Neuronal stem cell (in vitro differentiated cells): Measurements from ENCODE around the gene FOXI1.

Experiments used
- DNase-seq: peaks from one replicate; pipeline ENCODE4 v3.0.0-alpha.2; 2013; ENCODE audit warnings: low spot score
- H2AFZ ChIP-seq: one replicate; pipeline ENCODE4 v1.6.1; 2013; ENCODE audit warnings: mild to moderate bottlenecking, low read length, inconsistent platforms
- H2AK5ac ChIP-seq: 2 replicates; pipeline ENCODE4 v1.6.1; 2013; ENCODE audit warnings: low read depth, mild to moderate bottlenecking, inconsistent platforms, low read length, moderate library complexity, mixed read lengths
- H2BK120ac ChIP-seq: 2 replicates; pipeline ENCODE4 v1.6.1; 2013; ENCODE audit warnings: low read depth, mild to moderate bottlenecking, inconsistent platforms, low read length, moderate library complexity, mixed read lengths
- H2BK12ac ChIP-seq: one replicate; pipeline ENCODE4 v1.6.1; 2013; ENCODE audit warnings: low read length, inconsistent platforms
- H2BK15ac ChIP-seq: 2 replicates; pipeline ENCODE4 v1.6.1; 2013; ENCODE audit warnings: mild to moderate bottlenecking, low read length, inconsistent platforms, mixed read lengths
- H2BK5ac ChIP-seq: one replicate; pipeline ENCODE4 v1.6.1; 2013; ENCODE audit warnings: inconsistent platforms, mild to moderate bottlenecking, low read length, moderate library complexity
- H3K14ac ChIP-seq: one replicate; pipeline ENCODE4 v1.6.1; 2013; ENCODE audit warnings: low read length, inconsistent platforms
- H3K18ac ChIP-seq: 2 replicates; pipeline ENCODE4 v1.6.1; 2013; ENCODE audit warnings: low read length, inconsistent platforms
- H3K23ac ChIP-seq: 2 replicates; pipeline ENCODE4 v1.6.1; 2013; ENCODE audit warnings: low read depth, mild to moderate bottlenecking, mixed read lengths, low read length, inconsistent platforms; ENCODE audit not compliant: poor library complexity
- H3K27ac ChIP-seq: replicated peaks from 3 replicates; pipeline ENCODE4 v1.5.1; 2013; ENCODE audit warnings: low read length, inconsistent platforms
- H3K27me3 ChIP-seq, 3 experiments: 2 replicates each; pipeline ENCODE4 v1.6.1; 2013; ENCODE audit warnings: low read length in 3 of 3, mild to moderate bottlenecking in 2 of 3, inconsistent platforms in 1 of 3, low read depth in 1 of 3, mixed read lengths in 1 of 3, moderate library complexity in 1 of 3; ENCODE audit not compliant: control insufficient read depth in 3 of 3, insufficient read depth in 3 of 3
- H3K36me3 ChIP-seq, 2 donors: replicated peaks in 1 of 2; 2 replicates each; pipeline ENCODE4 v1.6.1; 2013; ENCODE audit warnings: low read length in 2 of 2; ENCODE audit not compliant: control insufficient read depth in 2 of 2, insufficient read depth in 2 of 2
- H3K4ac ChIP-seq: 2 replicates; pipeline ENCODE4 v1.6.1; 2013; ENCODE audit warnings: inconsistent platforms, mild to moderate bottlenecking, low read length, moderate library complexity
- H3K4me1 ChIP-seq, 2 donors: 1 replicate in 1 of 2; 2 replicates in 1 of 2; pipeline ENCODE4 v1.6.1; 2013; ENCODE audit warnings: low read length in 2 of 2, low read depth in 1 of 2; ENCODE audit not compliant: control insufficient read depth in 2 of 2, insufficient read depth in 1 of 2
- H3K4me2 ChIP-seq: one replicate; pipeline ENCODE4 v1.6.1; 2013; ENCODE audit warnings: mild to moderate bottlenecking, low read length, inconsistent platforms; ENCODE audit not compliant: insufficient read depth, poor library complexity, severe bottlenecking
- H3K4me3 ChIP-seq, 2 donors: 2 replicates each; pipeline ENCODE4 v1.5.1; 2013; ENCODE audit warnings: low read length in 2 of 2, mild to moderate bottlenecking in 2 of 2, inconsistent platforms in 1 of 2, moderate library complexity in 1 of 2
- H3K79me1 ChIP-seq: one replicate; pipeline ENCODE4 v1.6.1; 2013; ENCODE audit warnings: low read depth, mild to moderate bottlenecking, inconsistent platforms, low read length, moderate library complexity
- H3K9ac ChIP-seq: one replicate; pipeline ENCODE4 v1.6.1; 2013; ENCODE audit warnings: mild to moderate bottlenecking, low read depth, low read length, inconsistent platforms; ENCODE audit not compliant: poor library complexity
- H3K9me3 ChIP-seq, 2 donors: replicated peaks in 1 of 2; 2 replicates each; pipeline versions ENCODE3 to v1.6.1; 2013; ENCODE audit warnings: low read length in 2 of 2, mild to moderate bottlenecking in 2 of 2, inconsistent platforms in 1 of 2, low read depth in 1 of 2, mixed read lengths in 1 of 2, moderate library complexity in 1 of 2; ENCODE audit not compliant: control insufficient read depth in 2 of 2, insufficient read depth in 1 of 2
- H4K8ac ChIP-seq: one replicate; pipeline ENCODE4 v1.6.1; 2013; ENCODE audit warnings: low read depth, mild to moderate bottlenecking, inconsistent platforms, low read length, moderate library complexity
- H4K91ac ChIP-seq: one replicate; pipeline ENCODE4 v1.6.1; 2013; ENCODE audit warnings: low read length, low read depth, mild to moderate bottlenecking, inconsistent platforms; ENCODE audit not compliant: poor library complexity
- WGBS, 2 donors: extraction: QIAGEN DNeasy Blood & Tissue Kit; methylation state at CpG; one replicate each; pipeline ENCODE4 v1.1.7; 2013; ENCODE audit warnings: missing lambda C conversion rate in 2 of 2, mixed read lengths in 1 of 2; ENCODE audit not compliant: insufficient read length in 2 of 2, insufficient replicate concordance in 1 of 2; ENCODE audit errors: extremely low coverage in 2 of 2; 5-methylcytosine and 5-hydroxymethylcytosine counted together

FOXI1 gene

GRCh38 chr5:170132976-170133448 lies 27.3 kb downstream of the FOXI1 start:
- no peaks in the 10 kb centered on the region for H3K27me3 ChIP-seq
- no peak overlapping the region for H2BK15ac ChIP-seq
- no peak overlapping the region for H2BK12ac ChIP-seq
- peaks cover 0 to 7% of the 10 kb centered on the region in 2 donors for H3K4me1 ChIP-seq
- H3K79me1 ChIP-seq = no peaks in the 10 kb centered on the region
- H4K91ac ChIP-seq = no peak overlapping the region
- H3K27ac ChIP-seq = no peak overlapping the region
- H3K36me3 ChIP-seq = no peaks in the 10 kb centered on the region
- H4K8ac ChIP-seq = no peak overlapping the region
- no peak overlapping the region for H3K23ac ChIP-seq
- peaks cover 2 to 5% of the 10 kb centered on the region in 2 donors for H3K9me3 ChIP-seq
- no peak overlapping the region for H3K18ac ChIP-seq
- peak overlapping the region; percentile 12 for H2AFZ ChIP-seq
- no CpG with 5 or more reads among the region's 3 CpGs for WGBS, 2 donors
- no peak overlapping the region for H3K9ac ChIP-seq
- H3K4me3 ChIP-seq = no peak overlapping the region
- H2BK5ac ChIP-seq = no peak overlapping the region
- no peak overlapping the region for H3K14ac ChIP-seq
- no peak overlapping the region for H2AK5ac ChIP-seq
- H3K4ac ChIP-seq = no peak overlapping the region
- DNase-seq = no peak
- no peak overlapping the region for H2BK120ac ChIP-seq
- H3K4me2 ChIP-seq = no peak overlapping the region

DNA sequence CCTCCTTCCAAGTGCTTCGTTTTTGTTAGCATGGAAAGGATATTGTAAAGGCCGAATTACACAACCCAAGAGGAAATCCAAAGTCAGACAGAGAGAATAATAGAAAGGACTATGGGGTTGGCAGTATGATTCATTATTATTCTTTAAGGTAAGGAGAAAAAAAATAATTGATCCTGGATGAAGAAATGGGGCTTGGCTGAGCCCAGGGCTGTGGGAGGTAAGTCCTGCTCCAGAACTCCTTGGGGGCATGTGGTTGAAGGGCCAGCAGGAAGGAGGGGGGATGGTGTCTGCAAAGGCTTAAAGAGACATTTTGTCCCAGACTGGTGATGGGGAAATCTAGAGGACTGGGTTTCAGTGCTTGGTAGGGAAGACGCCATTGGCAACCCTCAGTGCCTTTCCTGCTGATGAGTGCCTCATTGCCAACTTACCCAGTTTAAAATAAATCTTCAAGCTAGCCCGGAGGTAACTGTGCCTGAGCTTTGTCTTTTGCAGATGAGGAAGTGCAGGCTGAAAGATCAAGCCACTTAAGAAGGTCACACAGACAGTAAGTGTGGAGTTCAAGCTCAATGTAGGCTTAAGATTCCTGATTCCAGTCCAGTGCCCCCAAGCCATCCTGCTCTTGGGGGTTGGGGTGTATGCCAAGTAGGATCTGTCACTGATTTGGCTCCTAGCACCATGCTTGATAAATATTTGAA lies 30.2 kb downstream of the FOXI1 start:
- Histone ChIP-seq H3K18ac (no peak overlapping the region), H3K36me3 (no peaks in the 10 kb centered on the region), H2BK5ac (no peak overlapping the region), H3K9ac (no peak overlapping the region), H4K91ac (no peak overlapping the region), H2BK12ac (no peak overlapping the region), H4K8ac (no peak overlapping the region), H3K79me1 (no peaks in the 10 kb centered on the region), H3K23ac (no peak overlapping the region), H3K9me3 (peaks cover 2 to 5% of the 10 kb centered on the region in 2 donors), H3K14ac (no peak overlapping the region), H3K4ac (no peak overlapping the region), H2BK15ac (no peak overlapping the region), H3K4me2 (no peak overlapping the region), H3K4me3 (no peak overlapping the region), H3K27ac (no peak overlapping the region), H3K4me1 (peaks cover 0 to 7% of the 10 kb centered on the region in 2 donors), H2AFZ (no peak overlapping the region), H3K27me3 (no peaks in the 10 kb centered on the region), H2BK120ac (no peak overlapping the region), H2AK5ac (no peak overlapping the region)
- no peak for DNase-seq
- WGBS, 2 donors = no CpG with 5 or more reads among the region's 4 CpGs

DNA sequence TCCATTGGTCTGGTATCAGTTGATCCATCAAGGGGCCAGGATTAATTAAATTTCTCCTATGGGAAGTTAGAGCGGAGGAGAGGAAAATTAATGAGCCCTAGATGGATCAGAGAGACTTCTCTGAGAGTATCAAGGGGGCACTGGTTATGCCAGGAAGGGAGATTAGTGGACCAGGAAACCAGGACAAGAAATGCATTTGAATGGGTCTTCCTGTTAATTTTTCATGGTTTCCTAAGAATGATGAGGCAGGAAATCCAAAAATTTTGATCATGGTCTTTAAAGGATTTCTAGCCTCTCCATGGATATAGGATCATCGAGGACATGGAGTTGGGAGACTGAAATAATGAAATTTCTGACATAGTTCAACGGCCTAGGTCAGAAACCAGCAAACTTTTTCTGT lies 30.8 kb downstream of the FOXI1 start:
- no CpG with 5 or more reads among the region's 3 CpGs for WGBS, 2 donors
- Histone ChIP-seq H3K14ac (no peak overlapping the region), H4K8ac (no peak overlapping the region), H3K36me3 (no peaks in the 10 kb centered on the region), H3K4me2 (no peak overlapping the region), H3K9me3 (peaks cover 0 to 5% of the 10 kb centered on the region in 2 donors), H3K79me1 (no peaks in the 10 kb centered on the region), H3K23ac (no peak overlapping the region), H3K4ac (no peak overlapping the region), H3K4me1 (peaks cover 0 to 7% of the 10 kb centered on the region in 2 donors), H3K4me3 (no peak overlapping the region), H3K27me3 (no peaks in the 10 kb centered on the region), H4K91ac (no peak overlapping the region), H3K9ac (no peak overlapping the region), H2BK12ac (no peak overlapping the region), H2BK5ac (no peak overlapping the region), H2BK120ac (no peak overlapping the region), H2AK5ac (no peak overlapping the region), H3K27ac (no peak overlapping the region), H3K18ac (no peak overlapping the region), H2BK15ac (no peak overlapping the region), H2AFZ (no peak overlapping the region)
- DNase-seq = no peak

DNA sequence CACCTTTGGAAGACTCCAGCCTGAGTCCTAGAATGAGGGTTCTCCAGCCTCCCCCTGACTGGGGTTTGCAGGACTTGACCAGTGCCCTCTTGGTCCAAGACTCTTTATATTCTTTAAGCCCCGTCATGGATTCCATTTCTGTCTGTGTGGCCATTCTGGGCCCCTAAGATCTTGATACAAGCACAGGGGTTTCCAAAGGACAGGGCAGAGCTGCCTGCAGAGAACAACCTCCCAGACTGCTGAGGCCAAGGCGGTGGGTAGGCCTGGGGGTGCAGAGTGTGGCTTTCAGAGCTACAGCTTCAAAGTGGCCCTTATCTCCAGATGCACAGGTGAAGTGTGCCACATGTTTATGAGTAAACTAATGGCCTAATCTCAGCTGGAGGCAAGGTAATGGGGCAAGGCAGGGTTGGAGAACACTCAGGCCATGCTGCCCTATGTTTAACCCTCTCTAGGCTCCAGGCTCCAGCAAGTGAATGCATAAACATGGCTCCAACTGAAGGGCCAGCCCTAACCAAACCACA lies 32.1 kb downstream of the FOXI1 start:
- Histone ChIP-seq H3K4me2 (no peak overlapping the region), H2BK120ac (no peak overlapping the region), H3K36me3 (no peaks in the 10 kb centered on the region), H3K79me1 (no peaks in the 10 kb centered on the region), H3K27me3 (no peaks in the 10 kb centered on the region), H2BK12ac (no peak overlapping the region), H2BK15ac (no peak overlapping the region), H2BK5ac (no peak overlapping the region), H3K4ac (no peak overlapping the region), H2AK5ac (no peak overlapping the region), H3K23ac (no peak overlapping the region), H4K8ac (no peak overlapping the region), H3K27ac (no peak overlapping the region), H3K9me3 (no peaks in the 10 kb centered on the region), H3K14ac (no peak overlapping the region), H3K4me1 (peaks cover 0 to 3% of the 10 kb centered on the region in 2 donors), H4K91ac (no peak overlapping the region), H3K9ac (no peak overlapping the region), H3K18ac (no peak overlapping the region), H2AFZ (no peak overlapping the region), H3K4me3 (no peak overlapping the region)
- no peak for DNase-seq
- no CpG with 5 or more reads among the region's 2 CpGs for WGBS, 2 donors
